ENCODE data around the gene ANKFY1. TPM values are rescaled to one million over a fixed set of nuclear protein-coding genes. Genes with fewer than 3 reads are reported as not detected.

The ANKFY1 gene
- polyA plus RNA-seq, 1 of the 3 experiments (the other 2 are of a cell fraction), result 29.6 TPM

- no peaks in the 10 kb centered on the region for H4K20me1 ChIP-seq (ENCODE audit: insufficient read depth)
- H3K9ac ChIP-seq, result no peak overlapping the region
- TF ChIP-seq, protein P1, sequence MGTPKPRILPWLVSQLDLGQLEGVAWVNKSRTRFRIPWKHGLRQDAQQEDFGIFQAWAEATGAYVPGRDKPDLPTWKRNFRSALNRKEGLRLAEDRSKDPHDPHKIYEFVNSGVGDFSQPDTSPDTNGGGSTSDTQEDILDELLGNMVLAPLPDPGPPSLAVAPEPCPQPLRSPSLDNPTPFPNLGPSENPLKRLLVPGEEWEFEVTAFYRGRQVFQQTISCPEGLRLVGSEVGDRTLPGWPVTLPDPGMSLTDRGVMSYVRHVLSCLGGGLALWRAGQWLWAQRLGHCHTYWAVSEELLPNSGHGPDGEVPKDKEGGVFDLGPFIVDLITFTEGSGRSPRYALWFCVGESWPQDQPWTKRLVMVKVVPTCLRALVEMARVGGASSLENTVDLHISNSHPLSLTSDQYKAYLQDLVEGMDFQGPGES (IDR thresholded peaks at IDR 0.05; ENCODE audit: low read depth, low read length), result no peak
- TF ChIP-seq EZH2phosphoT487 (IDR thresholded peaks at IDR 0.05; ENCODE audit: borderline replicate concordance, low read depth) (no peak), SIN3A (IDR thresholded peaks at IDR 0.05; ENCODE audit: borderline replicate concordance, low read depth, low read length) (no peak), REST (IDR thresholded peaks at IDR 0.05; ENCODE audit: low read depth, low read length) (no peak), GATA2 (CRISPR knock-in tag; IDR thresholded peaks at IDR 0.05) (no peak), CTCF (IDR thresholded peaks at IDR 0.05) (no peak), MAX (IDR thresholded peaks at IDR 0.05; ENCODE audit: low read depth) (no peak), JUND (IDR thresholded peaks at IDR 0.05) (no peak), MXI1 (IDR thresholded peaks at IDR 0.05; ENCODE audit: low read depth, low read length) (no peak), RXRA (IDR thresholded peaks at IDR 0.05; ENCODE audit: borderline replicate concordance, low read depth) (no peak), RFX5 (IDR thresholded peaks at IDR 0.05; ENCODE audit: low read length) (no peak), GABPA (IDR thresholded peaks at IDR 0.05; ENCODE audit: low read depth) (no peak), YY1 (IDR thresholded peaks at IDR 0.05; ENCODE audit: low read depth) (no peak), FOXJ3 (CRISPR knock-in tag; IDR thresholded peaks at IDR 0.05) (no peak)
- TF ChIP-seq, protein P2, sequence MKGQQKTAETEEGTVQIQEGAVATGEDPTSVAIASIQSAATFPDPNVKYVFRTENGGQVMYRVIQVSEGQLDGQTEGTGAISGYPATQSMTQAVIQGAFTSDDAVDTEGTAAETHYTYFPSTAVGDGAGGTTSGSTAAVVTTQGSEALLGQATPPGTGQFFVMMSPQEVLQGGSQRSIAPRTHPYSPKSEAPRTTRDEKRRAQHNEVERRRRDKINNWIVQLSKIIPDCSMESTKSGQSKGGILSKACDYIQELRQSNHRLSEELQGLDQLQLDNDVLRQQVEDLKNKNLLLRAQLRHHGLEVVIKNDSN (IDR thresholded peaks at IDR 0.05; ENCODE audit: borderline replicate concordance, low read depth), result no peak
- TF ChIP-seq, protein P3, sequence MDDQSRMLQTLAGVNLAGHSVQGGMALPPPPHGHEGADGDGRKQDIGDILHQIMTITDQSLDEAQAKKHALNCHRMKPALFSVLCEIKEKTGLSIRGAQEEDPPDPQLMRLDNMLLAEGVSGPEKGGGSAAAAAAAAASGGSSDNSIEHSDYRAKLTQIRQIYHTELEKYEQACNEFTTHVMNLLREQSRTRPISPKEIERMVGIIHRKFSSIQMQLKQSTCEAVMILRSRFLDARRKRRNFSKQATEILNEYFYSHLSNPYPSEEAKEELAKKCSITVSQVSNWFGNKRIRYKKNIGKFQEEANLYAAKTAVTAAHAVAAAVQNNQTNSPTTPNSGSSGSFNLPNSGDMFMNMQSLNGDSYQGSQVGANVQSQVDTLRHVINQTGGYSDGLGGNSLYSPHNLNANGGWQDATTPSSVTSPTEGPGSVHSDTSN (IDR thresholded peaks at IDR 0.05), result no peak
- TF ChIP-seq, protein P4, sequence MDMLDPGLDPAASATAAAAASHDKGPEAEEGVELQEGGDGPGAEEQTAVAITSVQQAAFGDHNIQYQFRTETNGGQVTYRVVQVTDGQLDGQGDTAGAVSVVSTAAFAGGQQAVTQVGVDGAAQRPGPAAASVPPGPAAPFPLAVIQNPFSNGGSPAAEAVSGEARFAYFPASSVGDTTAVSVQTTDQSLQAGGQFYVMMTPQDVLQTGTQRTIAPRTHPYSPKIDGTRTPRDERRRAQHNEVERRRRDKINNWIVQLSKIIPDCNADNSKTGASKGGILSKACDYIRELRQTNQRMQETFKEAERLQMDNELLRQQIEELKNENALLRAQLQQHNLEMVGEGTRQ (IDR thresholded peaks at IDR 0.05; ENCODE audit: borderline replicate concordance, low read depth, low read length), result no peak
- H3K79me2 ChIP-seq (ENCODE audit: insufficient read depth), result peaks cover 14% of the 10 kb centered on the region
- H3K9me2 ChIP-seq, result no peaks in the 10 kb centered on the region
- no peak overlapping the region for H3K4me2 ChIP-seq
- no peak overlapping the region for H3K4me3 ChIP-seq (ENCODE audit: low read depth in 2 of 2, low read length in 1 of 2)
- peaks cover 0 to 2% of the 10 kb centered on the region in 2 experiments for H3K36me3 ChIP-seq (replicated peaks in 1 of 2; ENCODE audit: control insufficient read depth in 1 of 2, insufficient read depth in 2 of 2, low read length in 1 of 2)
- ChIA-PET CTCF (interaction anchor here (1.0 kb wide), 1 partner anchor 11 kb away, joined by 3 read pairs; no protein-coding TSS in a partner anchor), POLR2A (no interaction called here)
- H3K9me3 ChIP-seq, result no peaks in the 10 kb centered on the region
- H3K4me1 ChIP-seq (ENCODE audit: control insufficient read depth in 1 of 2, insufficient read depth in 2 of 2, low read depth in 1 of 2, low read length in 1 of 2), result peaks cover 0 to 4% of the 10 kb centered on the region in 2 experiments; a peak in 1 of 4 replicates
- peaks cover under 1% of the 10 kb centered on the region for H3F3A ChIP-seq (replicated peaks; ENCODE audit: insufficient read depth)
- no peaks in the 10 kb centered on the region for H3K27me3 ChIP-seq (ENCODE audit: insufficient read depth)
- 93% methylated on average over 11 of the region's 11 CpGs for WGBS (ENCODE audit: low lambda C conversion rate)
- DNase-seq, result no peak
- H3K27ac ChIP-seq (ENCODE audit: low read depth in 2 of 2, low read length in 1 of 2), result no peak overlapping the region
- no peak overlapping the region for H2AFZ ChIP-seq (ENCODE audit: low read depth)
These were observed 115.0 kb downstream of the ANKFY1 start for GRCh38 chr17:4148611-4149308.

Data from SK-N-SH (cell line).